Activated T-helper 1 cell treated with anti-CD3 and anti-CD28 coated beads, Interleukin-2, amount 50 U/mL, for 16 hours (primary cell): ENCODE measurements around the gene ELAVL2.

Source experiments
- DNase-seq, 2 donors: peaks; one replicate each; pipeline ENCODE4 v3.0.0-alpha.2; 2020; ENCODE audit warnings: low read depth in 1 of 2, low spot score in 1 of 2

ELAVL2 gene

DNA sequence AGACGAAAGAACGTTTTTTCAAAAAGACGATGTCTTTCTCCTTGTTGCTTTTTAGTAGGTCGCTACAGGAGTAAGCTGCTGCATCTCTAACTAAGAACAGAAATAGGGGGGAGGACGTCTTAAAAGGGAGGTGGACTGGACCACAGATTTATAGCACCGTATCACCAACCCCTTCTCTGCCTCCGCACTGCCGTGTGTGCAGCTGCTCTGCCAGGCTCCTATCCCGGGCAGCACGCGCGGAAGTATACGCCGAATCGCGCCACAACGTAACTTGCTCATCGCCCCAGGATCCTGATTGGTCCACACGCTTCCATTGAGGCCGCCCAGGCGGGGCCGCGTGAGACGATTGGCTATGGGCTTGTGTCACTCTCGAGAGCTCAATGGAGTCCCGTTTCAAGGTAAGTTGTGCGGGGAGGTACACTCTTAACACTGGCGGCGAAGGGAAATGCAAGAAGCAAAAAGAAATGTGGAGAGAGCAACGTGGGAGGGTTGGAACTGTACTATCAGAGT, at the start of gene ELAVL2:
TSS of gene ELAVL2 (minus strand) at position 121 of the 510 bp plus-strand sequence. CDS start 64,006 bp downstream, outside the sequence.
- DNase-seq: no peak

DNA sequence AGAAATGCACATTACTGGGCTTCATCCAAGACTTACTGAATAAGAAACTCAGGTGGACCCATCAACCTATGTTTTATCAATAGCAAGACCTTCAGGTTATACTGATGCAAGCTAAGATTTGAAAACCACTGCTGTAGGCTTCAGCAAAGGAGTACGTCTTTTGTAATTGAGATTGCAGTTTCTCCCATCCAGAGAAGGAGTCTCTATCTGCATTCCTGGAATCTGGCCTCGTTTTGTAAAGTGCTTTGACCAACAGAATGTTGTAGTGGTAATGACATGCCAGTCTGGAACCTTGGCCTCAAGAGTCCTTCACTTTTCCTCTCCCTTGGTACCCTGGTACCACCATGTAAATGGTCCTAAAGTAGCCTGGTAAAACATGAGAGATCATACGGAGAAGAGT, 32.2 kb upstream of the ELAVL2 start:
- no peak for DNase-seq

- DNase-seq: no peak
Measured at GRCh38 chr9:23855873-23856604, 30.0 kb upstream of the ELAVL2 start.

GRCh38 chr9:23850690-23851629, 24.9 kb upstream of the ELAVL2 start:
- no peak for DNase-seq

DNA sequence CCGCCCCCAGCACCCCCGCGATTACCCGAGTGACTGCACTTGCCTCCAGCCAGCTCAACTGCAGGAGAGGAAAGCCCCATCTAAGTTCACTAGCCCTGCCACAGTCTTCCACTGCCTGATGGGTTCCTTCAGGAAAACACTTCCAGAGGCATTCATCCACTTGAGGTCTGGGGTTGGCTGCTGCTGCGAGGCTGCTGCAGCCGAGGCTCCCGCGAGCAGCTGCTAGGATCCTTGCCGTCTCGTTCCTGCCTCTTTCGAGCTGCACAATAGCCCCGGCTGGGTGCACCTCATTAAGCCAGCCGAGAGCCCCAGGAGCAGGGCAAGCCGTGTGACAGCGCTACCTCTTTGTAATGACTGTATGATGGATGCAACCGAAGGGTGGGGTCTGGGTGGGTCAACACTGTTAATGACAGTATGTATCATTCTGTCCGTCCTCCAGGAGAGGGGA, 24.2 kb upstream of the ELAVL2 start:
- DNase-seq: no peak

- DNase-seq: no peak
Measured at GRCh38 chr9:23849379-23850035, 23.5 kb upstream of the ELAVL2 start.

DNA sequence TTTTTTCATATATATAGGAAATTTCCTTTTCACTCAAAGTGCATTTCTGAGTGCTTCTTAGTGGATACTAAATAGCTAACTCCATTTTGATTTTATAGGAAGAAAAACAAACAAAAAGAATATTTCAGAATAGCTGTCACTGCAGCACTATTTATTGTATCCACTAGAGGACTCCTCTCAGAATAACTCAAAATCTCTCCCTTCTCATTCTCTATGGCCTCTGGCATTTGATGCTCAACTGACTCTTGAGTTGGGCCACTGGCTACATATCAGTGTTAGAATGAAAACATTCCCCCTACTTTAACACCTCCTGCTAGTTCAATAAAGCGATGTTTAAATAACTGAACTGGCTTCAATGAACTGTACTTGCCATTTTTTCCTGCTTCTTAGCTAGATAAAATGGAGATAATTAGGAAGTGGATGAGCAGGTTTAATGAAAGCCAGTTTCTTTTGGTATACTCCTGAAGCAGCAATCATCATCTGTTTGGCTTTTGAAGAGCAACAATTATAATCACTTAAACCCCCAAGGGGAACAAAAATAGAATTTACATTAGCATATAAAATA, 16.6 kb upstream of the ELAVL2 start:
- DNase-seq: no peak

DNA sequence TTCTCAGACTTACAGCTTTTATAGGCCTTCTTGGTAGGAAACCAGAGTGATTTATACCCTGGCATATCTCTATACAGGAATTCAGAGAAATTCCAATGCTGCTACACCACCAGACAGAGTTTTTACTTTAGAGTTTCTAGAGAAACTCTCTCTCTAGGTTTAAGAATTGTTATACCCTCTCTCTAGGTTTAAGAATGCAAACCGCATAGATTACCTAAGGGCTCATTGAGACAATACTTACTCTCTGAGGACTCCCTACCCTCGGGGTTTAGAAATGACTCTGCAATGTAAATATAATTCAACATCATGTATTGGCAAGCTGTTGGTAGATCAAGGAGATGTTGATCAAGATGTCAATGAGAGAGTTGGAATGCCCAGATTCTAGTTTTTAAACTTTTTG, 15.3 kb upstream of the ELAVL2 start:
- no peak for DNase-seq

DNA sequence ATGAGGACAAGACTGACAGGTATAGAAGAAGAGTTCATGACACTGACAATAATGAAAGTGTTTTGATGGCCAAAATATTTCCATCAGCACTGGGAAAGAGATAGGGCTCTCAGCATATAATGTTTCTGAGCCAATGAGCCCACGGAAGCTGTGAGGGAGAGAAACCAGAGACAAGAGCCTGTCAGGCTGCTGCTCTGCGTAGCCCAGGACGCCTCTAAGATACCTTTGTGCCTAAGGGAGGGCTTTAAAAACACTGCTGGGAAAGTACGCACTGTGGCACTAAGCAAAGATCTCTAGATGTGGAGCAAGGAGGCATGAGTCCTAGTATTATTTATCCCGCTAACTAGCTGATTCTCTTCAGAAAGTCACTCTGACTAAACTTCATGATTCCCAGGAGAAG, 11.0 kb upstream of the ELAVL2 start:
- DNase-seq: no peak

- no peak for DNase-seq
Measured at GRCh38 chr9:23830929-23831730, 5.1 kb upstream of the ELAVL2 start.

DNA sequence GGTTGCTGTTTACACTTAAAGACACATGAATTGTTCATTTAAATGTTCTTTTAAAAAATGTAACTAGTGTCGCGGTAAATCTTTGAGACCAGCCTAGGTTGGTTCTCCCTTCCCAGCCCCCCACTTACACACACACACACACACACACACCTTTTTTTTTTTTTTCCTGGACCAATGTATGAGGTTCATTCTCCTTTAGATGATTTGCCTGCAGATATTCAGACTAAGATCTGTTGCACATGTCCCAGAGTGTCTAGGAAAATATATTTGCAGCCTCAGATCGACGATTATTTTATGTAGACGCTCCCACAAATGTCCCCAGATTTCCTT, 4.4 kb upstream of the ELAVL2 start:
- no peak for DNase-seq

DNA sequence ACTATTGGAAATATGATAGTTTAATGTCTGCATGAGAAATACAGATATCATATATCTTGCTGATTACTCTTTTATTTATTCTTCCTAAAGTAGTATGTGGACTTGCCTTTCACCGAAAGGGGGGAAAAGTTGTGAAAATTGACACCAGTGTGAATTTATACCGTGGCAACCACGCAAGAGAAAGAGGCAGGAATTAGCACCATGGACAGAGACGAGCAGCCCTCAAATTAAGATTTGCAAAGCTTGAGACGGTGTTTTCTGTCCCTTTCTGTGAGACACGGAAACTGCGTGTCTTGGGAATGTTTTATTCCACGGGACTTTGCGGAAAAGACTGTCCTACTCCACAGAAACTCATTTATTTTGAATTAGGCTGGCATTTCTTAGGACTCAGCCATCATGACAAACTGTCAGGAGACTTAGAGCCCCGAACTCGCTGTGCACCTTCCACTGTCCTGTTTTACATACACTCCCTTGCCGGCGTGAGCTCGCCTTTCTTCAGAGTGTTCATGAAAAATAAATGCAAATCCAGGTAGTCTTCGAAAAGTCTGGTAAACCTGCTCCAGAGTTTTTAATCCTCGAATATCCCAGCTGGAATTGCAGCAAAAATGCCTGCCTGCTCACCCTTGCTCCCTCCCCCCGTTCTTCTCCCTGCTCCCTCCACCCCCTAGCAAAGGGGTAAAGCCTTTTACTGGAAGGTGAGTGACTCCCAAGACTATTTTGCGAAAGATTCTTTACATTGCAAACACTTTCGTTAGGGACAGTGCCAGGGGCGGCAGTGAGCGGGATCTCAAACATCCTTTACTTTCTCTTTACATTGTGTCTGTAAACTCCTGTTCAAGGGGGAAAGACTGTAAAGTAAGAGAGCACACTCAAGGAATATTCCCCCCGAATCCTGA, 3.8 kb upstream of the ELAVL2 start:
- no peak for DNase-seq

- DNase-seq: no peak
Measured at GRCh38 chr9:23825700-23826099, 340 bp downstream of the ELAVL2 start.

GRCh38 chr9:23824830-23825591, 1.0 kb downstream of the ELAVL2 start:
- no peak for DNase-seq

DNA sequence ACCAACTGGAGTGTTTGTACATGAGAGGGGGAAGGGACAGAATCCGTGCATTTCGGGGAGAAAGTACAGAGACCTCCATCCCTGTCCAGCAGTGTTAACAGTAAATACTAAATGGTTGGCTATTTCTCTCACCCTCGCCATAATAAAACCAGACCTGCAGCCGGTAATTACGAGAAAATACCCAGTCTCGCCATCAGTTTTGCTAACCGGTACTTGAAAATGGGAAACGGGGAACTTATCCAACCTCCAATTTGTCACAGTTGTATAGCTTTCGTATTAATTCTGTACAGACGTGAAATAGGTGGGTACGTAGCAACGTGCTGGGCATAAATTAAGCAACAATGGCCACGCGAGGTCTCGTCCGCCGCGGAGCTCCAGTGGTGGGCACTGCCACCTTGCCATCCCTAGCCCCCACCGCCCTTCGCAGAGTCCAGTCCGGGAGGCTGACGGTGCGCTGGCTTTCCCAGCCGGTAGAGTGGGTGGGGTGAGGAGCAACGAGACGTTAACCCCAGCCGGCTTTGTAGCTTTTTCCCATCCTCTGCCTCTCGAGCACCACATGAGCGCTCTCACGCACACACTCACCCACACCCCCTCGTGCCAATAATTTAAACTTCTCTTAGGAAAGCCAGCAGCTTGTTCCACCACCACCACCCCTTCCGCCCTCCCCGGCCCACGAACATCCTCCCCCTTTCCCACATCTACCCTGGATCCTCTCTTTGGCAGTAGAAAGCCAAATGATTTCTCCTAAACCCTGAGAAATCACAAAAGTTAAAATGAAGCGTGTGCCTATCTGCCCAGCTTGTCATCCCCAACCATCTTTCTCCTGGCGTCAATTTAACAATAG, 1.8 kb downstream of the ELAVL2 start:
- no peak for DNase-seq

GRCh38 chr9:23823269-23823668, 2.8 kb downstream of the ELAVL2 start:
- DNase-seq: no peak

DNA sequence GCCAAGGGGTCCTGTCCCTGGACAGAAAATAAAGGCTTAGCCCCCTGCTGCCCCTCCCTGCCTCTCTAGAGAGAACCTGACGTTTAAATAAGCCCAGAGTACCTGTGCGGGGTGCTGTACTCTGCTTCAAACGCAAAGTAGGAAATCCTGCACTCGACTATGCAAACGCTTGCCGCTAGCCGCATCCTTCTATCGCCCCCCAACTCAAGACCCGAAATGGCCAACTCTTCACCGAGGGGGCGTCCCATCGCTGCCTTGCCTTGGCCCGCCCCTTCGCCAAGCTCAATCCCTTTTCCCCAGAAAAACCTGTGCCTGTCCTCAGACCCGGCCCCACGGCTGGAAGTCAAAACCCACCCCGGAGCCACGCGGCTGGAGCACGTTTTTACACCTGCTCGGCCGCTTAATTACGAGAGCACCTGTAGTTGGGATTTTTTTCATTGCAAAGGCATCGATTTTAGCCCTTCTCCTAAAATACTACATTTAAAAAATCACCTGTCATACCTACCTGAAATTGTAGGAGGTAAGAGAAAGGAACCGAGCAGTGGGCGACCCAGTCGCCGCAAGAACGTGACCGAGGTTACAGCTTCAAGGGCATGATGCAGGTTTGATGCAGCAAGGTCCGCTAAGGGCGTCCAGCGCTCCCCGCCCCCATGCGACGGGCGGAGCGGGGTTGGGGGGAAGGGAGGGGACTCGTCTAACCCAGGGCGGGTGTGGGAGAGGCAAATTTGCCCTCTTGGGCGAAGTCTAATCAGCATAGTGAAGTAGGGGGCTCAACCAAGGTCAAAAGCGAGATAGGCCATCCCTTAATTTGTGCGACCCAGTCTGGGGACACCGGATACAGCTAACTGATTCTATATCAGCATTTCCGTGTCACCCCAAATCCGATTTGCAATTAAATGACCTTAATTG, 3.5 kb downstream of the ELAVL2 start:
- no peak for DNase-seq
